NCI-H2029 (cell line): ENCODE data around the gene GSTCD.

Source experiments
- DNase-seq: peaks from one replicate; lab custom pipeline; 2025; lab: John Stamatoyannopoulos, UW

GSTCD gene

GRCh38 chr4:105894660-105895582, 186.3 kb downstream of the GSTCD start, which contains the start of gene NPNT:
TSS of gene NPNT (plus strand) at chr4:105895471. CDS start at chr4:105895653, 182 bp downstream.
- DNase-seq = peak; percentile 37

DNA sequence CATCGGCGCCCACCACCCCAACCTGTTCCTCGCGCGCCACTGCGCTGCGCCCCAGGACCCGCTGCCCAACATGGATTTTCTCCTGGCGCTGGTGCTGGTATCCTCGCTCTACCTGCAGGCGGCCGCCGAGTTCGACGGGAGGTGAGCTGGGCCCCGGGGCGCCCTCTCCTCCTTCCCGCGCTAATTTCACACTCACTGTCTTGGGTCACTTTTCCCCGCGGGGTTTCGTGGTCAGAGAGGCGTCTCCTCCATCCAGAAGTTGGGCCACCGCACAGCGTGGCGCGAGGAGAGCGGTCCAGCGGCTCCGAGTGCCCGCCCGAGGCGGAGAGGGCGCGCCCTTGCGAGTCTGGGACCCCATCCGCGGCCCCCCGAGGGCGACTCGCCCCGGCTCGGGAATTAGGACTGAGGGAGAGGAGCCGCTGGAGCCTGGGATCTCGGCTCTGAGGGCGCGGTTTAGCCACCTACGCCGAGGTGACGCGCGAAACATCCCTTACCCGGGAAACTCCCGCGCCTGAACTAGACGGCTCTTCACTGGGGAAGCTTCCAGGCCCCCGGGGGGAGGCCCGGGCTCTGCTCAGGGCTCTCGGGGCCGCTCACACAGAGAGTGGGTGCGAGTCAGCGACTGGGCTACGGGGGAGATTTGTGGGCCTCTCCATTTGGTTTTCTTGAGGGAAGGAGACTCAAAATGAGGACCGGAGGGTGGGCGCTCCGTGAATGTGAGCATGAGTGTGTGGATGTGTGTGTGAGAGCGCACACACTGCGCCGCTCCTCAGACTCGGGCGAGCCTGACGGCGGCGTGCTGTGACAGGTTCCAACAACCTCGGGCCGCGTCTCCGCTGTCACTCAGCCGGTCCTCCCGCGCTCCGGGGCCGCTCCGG, 187.2 kb downstream of the GSTCD start:
- peak; percentile 23 for DNase-seq

GRCh38 chr4:105896461-105896942, 187.9 kb downstream of the GSTCD start:
- no peak for DNase-seq
